OCI-LY7 (cell line): ENCODE results near the gene CXCR6. TPM values are rescaled to one million over a fixed set of nuclear protein-coding genes. Genes with fewer than 3 reads are reported as not detected.

Source experiments
- BruUV-seq: library from RNA; stranded (reverse); fragments of 400-500 nt; replicated peaks from 2 replicates; lab custom pipeline; 2021; lab: Mats Ljungman, UMichigan
- CTCF ChIA-PET: fragments of 300-600 bp; sonication (Branson Sonifier 250); formaldehyde crosslinking; loops from one replicate; lab custom pipeline; 2022; ENCODE audit warnings: antibody characterized with exemption; ENCODE audit not compliant: unreplicated experiment; lab: Charles Lee
- POLR2A ChIA-PET: fragments of 300-600 bp; sonication (Branson Sonifier 250); formaldehyde crosslinking; loops from one replicate; lab custom pipeline; 2022; ENCODE audit warnings: antibody characterized with exemption; lab: Charles Lee
- DNase-seq: peaks from one replicate; pipeline ENCODE4 v3.0.0-alpha.2; 2015; ENCODE audit warnings: low spot score
- H2AFZ ChIP-seq: fragments of 200-600 bp; sonication (generic), shearing (Covaris generic); 2 replicates; pipeline ENCODE4 v1.6.1; 2014; ENCODE audit warnings: mild to moderate bottlenecking, antibody characterized with exemption, low read length, moderate library complexity
- H3K27ac ChIP-seq: fragments of 200-600 bp; sonication (generic); 2 replicates; pipeline ENCODE4 v1.5.1; 2014; ENCODE audit warnings: mixed run types, low read depth, mild to moderate bottlenecking, moderate library complexity, low read length, inconsistent platforms; ENCODE audit not compliant: poor library complexity, severe bottlenecking
- H3K36me3 ChIP-seq: fragments of 200-600 bp; sonication (generic); 2 replicates; pipeline ENCODE4 v1.6.1; 2014; ENCODE audit warnings: mild to moderate bottlenecking, antibody characterized with exemption, low read length, moderate library complexity, mixed read lengths; ENCODE audit not compliant: insufficient read depth
- H3K4me1 ChIP-seq: fragments of 200-600 bp; sonication (generic); 2 replicates; pipeline ENCODE4 v1.5.1; 2014; ENCODE audit warnings: mild to moderate bottlenecking, low read length; ENCODE audit not compliant: insufficient read depth, poor library complexity, severe bottlenecking
- H3K4me2 ChIP-seq: fragments of 200-600 bp; sonication (generic); 2 replicates; pipeline ENCODE4 v1.6.1; 2014; ENCODE audit warnings: mild to moderate bottlenecking, low read length
- H3K4me3 ChIP-seq: fragments of 200-600 bp; sonication (generic); 2 replicates; pipeline ENCODE4 v1.5.1; 2014; ENCODE audit warnings: mild to moderate bottlenecking, low read depth, low read length; ENCODE audit not compliant: poor library complexity, severe bottlenecking
- H3K79me2 ChIP-seq: fragments of 200-600 bp; sonication (generic); 2 replicates; pipeline ENCODE4 v1.6.1; 2016; ENCODE audit warnings: low read depth, mild to moderate bottlenecking, low read length, moderate library complexity, mixed read lengths; ENCODE audit not compliant: insufficient read depth
- H3K9me2 ChIP-seq: fragments of 200-600 bp; sonication (generic); 2 replicates; pipeline ENCODE4 v1.6.1; 2016; ENCODE audit warnings: mild to moderate bottlenecking, low read length, mixed read lengths; ENCODE audit not compliant: insufficient read depth
- H3K9me3 ChIP-seq: fragments of 200-600 bp; sonication (generic); 2 replicates; pipeline ENCODE4 v1.6.1; 2014; ENCODE audit warnings: mild to moderate bottlenecking, mixed run types, low read length, mixed read lengths
- H4K20me1 ChIP-seq: fragments of 200-600 bp; sonication (generic); 2 replicates; pipeline ENCODE4 v1.6.1; 2014; ENCODE audit warnings: mild to moderate bottlenecking, antibody characterized with exemption, low read length, moderate library complexity, mixed read lengths; ENCODE audit not compliant: insufficient read depth
- CTCF ChIP-seq: fragments of 200-600 bp; sonication (generic); conservative IDR thresholded peaks from 2 replicates; pipeline ENCODE4 v1.5.1; 2014; ENCODE audit warnings: mild to moderate bottlenecking, antibody characterized with exemption, low read length, moderate library complexity, mixed read lengths
- EZH2phosphoT487 ChIP-seq: fragments of 200-600 bp; sonication (generic); IDR thresholded peaks from 2 replicates; pipeline ENCODE4 v1.6.1; 2018; ENCODE audit warnings: low read depth, borderline replicate concordance, mild to moderate bottlenecking, mixed run types, antibody characterized with exemption, low read length, moderate library complexity, mixed read lengths
- intact Hi-C: fragments of 100-400 bp; cut with micrococcal nuclease; formaldehyde crosslinking; loops from one replicate; pipeline ENCODE4 v1.10.0; 2022; ENCODE audit not compliant: unreplicated experiment
- total RNA-seq, 2 experiments: library from RNA; depleted of rRNA in 1 of 2; stranded (reverse); fragments of >200 nt in 1 of 2; shearing (Covaris generic) in 1 of 2; gene quantifications; 2 replicates each; pipeline ENCODE4 v1.2.3, GENCODE V29; 2014 to 2022

The CXCR6 gene
- total RNA-seq, 2 experiments from 2014 or later, result not detected

- no peaks in the 10 kb centered on the region for H3K79me2 ChIP-seq
- no TSS peak for BruUV-seq
- H3K4me3 ChIP-seq, result no peak overlapping the region
Measured at GRCh38 chr3:45915518-45916231, 27.6 kb upstream of the CXCR6 start.

GRCh38 chr3:45917146-45917898, 25.9 kb upstream of the CXCR6 start:
- CTCF ChIA-PET, result no interaction called here
- no peaks in the 10 kb centered on the region for H3K79me2 ChIP-seq
- H2AFZ ChIP-seq, result no peak overlapping the region
- TF ChIP-seq CTCF (no peak), EZH2phosphoT487 (no peak)
- no peak overlapping the region for H3K4me2 ChIP-seq
- DNase-seq, result no peak
- intact Hi-C loops, result no loop called here
- H3K4me1 ChIP-seq, result no peaks in the 10 kb centered on the region
- POLR2A ChIA-PET, result no interaction called here
- no peak overlapping the region for H3K4me3 ChIP-seq
- peaks cover 10% of the 10 kb centered on the region for H3K36me3 ChIP-seq
- no peaks in the 10 kb centered on the region for H4K20me1 ChIP-seq
- no peak overlapping the region for H3K27ac ChIP-seq
- no peaks in the 10 kb centered on the region for H3K9me3 ChIP-seq
- BruUV-seq, result no TSS peak
- no peaks in the 10 kb centered on the region for H3K9me2 ChIP-seq

More at GRCh38 chr3:45915518-45916231, 27.6 kb upstream of the CXCR6 start:
- TF ChIP-seq CTCF, result no peak
- no peak for TF ChIP-seq EZH2phosphoT487
- H3K27ac ChIP-seq, result no peak overlapping the region
- no peaks in the 10 kb centered on the region for H3K9me2 ChIP-seq
- intact Hi-C loops, result no loop called here
- H3K4me2 ChIP-seq, result no peak overlapping the region
- H4K20me1 ChIP-seq, result no peaks in the 10 kb centered on the region
- CTCF ChIA-PET, result no interaction called here
- DNase-seq, result no peak
- H2AFZ ChIP-seq, result no peak overlapping the region
- H3K4me1 ChIP-seq, result no peaks in the 10 kb centered on the region
- no peaks in the 10 kb centered on the region for H3K9me3 ChIP-seq
- POLR2A ChIA-PET, result no interaction called here
- no peaks in the 10 kb centered on the region for H3K36me3 ChIP-seq
